NB4 (cell line): Measurements from ENCODE around the gene MYOM1.

Source experiments
- POLR2A ChIP-seq: IDR thresholded peaks from 2 replicates; pipeline ENCODE4 v1.6.1; 2011; ENCODE audit warnings: mild to moderate bottlenecking; ENCODE audit not compliant: insufficient read length; ENCODE audit errors: extremely low read depth
- TF ChIP-seq, protein P1 (sequence below): IDR thresholded peaks from one replicate; pipeline ENCODE4 v1.5.1; 2012; ENCODE audit warnings: low read depth, low read length
- TF ChIP-seq, protein P2 (sequence below): IDR thresholded peaks from 2 replicates; pipeline ENCODE4 v1.6.1; 2011; ENCODE audit warnings: low read depth, low read length

- TF ChIP-seq POLR2A, result no peak
- TF ChIP-seq, protein P1, sequence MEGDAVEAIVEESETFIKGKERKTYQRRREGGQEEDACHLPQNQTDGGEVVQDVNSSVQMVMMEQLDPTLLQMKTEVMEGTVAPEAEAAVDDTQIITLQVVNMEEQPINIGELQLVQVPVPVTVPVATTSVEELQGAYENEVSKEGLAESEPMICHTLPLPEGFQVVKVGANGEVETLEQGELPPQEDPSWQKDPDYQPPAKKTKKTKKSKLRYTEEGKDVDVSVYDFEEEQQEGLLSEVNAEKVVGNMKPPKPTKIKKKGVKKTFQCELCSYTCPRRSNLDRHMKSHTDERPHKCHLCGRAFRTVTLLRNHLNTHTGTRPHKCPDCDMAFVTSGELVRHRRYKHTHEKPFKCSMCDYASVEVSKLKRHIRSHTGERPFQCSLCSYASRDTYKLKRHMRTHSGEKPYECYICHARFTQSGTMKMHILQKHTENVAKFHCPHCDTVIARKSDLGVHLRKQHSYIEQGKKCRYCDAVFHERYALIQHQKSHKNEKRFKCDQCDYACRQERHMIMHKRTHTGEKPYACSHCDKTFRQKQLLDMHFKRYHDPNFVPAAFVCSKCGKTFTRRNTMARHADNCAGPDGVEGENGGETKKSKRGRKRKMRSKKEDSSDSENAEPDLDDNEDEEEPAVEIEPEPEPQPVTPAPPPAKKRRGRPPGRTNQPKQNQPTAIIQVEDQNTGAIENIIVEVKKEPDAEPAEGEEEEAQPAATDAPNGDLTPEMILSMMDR, result no peak
- TF ChIP-seq, protein P2, sequence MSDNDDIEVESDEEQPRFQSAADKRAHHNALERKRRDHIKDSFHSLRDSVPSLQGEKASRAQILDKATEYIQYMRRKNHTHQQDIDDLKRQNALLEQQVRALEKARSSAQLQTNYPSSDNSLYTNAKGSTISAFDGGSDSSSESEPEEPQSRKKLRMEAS, result no peak
These were observed 29.0 kb upstream of the MYOM1 start for GRCh38 chr18:3248658-3249359.
